ENCODE results near the gene AIF1.

Gene AIF1

GRCh38 chr6:31627690-31628287, 12.8 kb downstream of the AIF1 start:
- H3K36me3 ChIP-seq, result peaks cover 100% of the 10 kb centered on the region
- no peak for TF ChIP-seq CTCF (IDR thresholded peaks at IDR 0.05; ENCODE audit: low read depth, low read length)
- DNase-seq, result no peak

GRCh38 chr6:31629014-31629413, 14.0 kb downstream of the AIF1 start:
- Histone ChIP-seq H3K36me3 (peaks cover 100% of the 10 kb centered on the region), H3K27ac (no peak overlapping the region), H3K4me3 (ENCODE audit: low read depth, low read length) (no peak overlapping the region), H3K27me3 (ENCODE audit: insufficient read depth, low read depth, severe bottlenecking) (no peaks in the 10 kb centered on the region), H3K9me3 (ENCODE audit: severe bottlenecking) (no peaks in the 10 kb centered on the region)
- no peak for DNase-seq
- TF ChIP-seq CTCF (IDR thresholded peaks at IDR 0.05; ENCODE audit: low read depth, low read length), result no peak

More at GRCh38 chr6:31627690-31628287, 12.8 kb downstream of the AIF1 start:
- no peaks in the 10 kb centered on the region for H3K27me3 ChIP-seq (ENCODE audit: insufficient read depth, low read depth, severe bottlenecking)
- no peaks in the 10 kb centered on the region for H3K9me3 ChIP-seq (ENCODE audit: severe bottlenecking)
- no peak overlapping the region for H3K4me3 ChIP-seq (ENCODE audit: low read depth, low read length)
- H3K27ac ChIP-seq, result no peak overlapping the region

- Histone ChIP-seq H3K27me3 (ENCODE audit: insufficient read depth, low read depth, severe bottlenecking) (no peaks in the 10 kb centered on the region), H3K4me3 (ENCODE audit: low read depth, low read length) (no peak overlapping the region), H3K27ac (no peak overlapping the region), H3K36me3 (peaks cover 100% of the 10 kb centered on the region), H3K9me3 (ENCODE audit: severe bottlenecking) (no peaks in the 10 kb centered on the region)
- DNase-seq, result no peak
- no peak for TF ChIP-seq CTCF (IDR thresholded peaks at IDR 0.05; ENCODE audit: low read depth, low read length)
These were observed 15.3 kb downstream of the AIF1 start for GRCh38 chr6:31630177-31630934.

- Histone ChIP-seq H3K27me3 (ENCODE audit: insufficient read depth, low read depth, severe bottlenecking) (no peaks in the 10 kb centered on the region), H3K27ac (no peak overlapping the region), H3K9me3 (ENCODE audit: severe bottlenecking) (no peaks in the 10 kb centered on the region), H3K4me3 (ENCODE audit: low read depth, low read length) (no peak overlapping the region), H3K36me3 (peaks cover 100% of the 10 kb centered on the region)
- DNase-seq, result no peak
- no peak for TF ChIP-seq CTCF (IDR thresholded peaks at IDR 0.05; ENCODE audit: low read depth, low read length)
These were observed 16.2 kb downstream of the AIF1 start for GRCh38 chr6:31631209-31631608.

GRCh38 chr6:31631681-31632278, 16.7 kb downstream of the AIF1 start:
- DNase-seq, result no peak
- Histone ChIP-seq H3K36me3 (peaks cover 100% of the 10 kb centered on the region), H3K9me3 (ENCODE audit: severe bottlenecking) (no peaks in the 10 kb centered on the region), H3K27ac (no peak overlapping the region; the same call in 1 of the 2 replicates), H3K27me3 (ENCODE audit: insufficient read depth, low read depth, severe bottlenecking) (no peaks in the 10 kb centered on the region), H3K4me3 (ENCODE audit: low read depth, low read length) (no peak overlapping the region)
- TF ChIP-seq CTCF (IDR thresholded peaks at IDR 0.05; ENCODE audit: low read depth, low read length), result no peak
